Duodenal mucosa (tissue), 2 donors: ENCODE results near the gene VAV2.

Experiments used
- H3K27ac ChIP-seq: one replicate; pipeline ENCODE4 v1.7.0; 2013; ENCODE audit warnings: low read depth, low read length
- H3K27me3 ChIP-seq, 2 donors: one replicate each; pipeline ENCODE4 v1.7.0; 2013; ENCODE audit warnings: low read length in 2 of 2, control low read depth in 1 of 2; ENCODE audit not compliant: insufficient read depth in 2 of 2, control insufficient read depth in 1 of 2
- H3K36me3 ChIP-seq, 2 donors: one replicate each; pipeline ENCODE4 v1.7.0; 2013; ENCODE audit warnings: low read length in 2 of 2, control low read depth in 1 of 2; ENCODE audit not compliant: insufficient read depth in 2 of 2, control insufficient read depth in 1 of 2
- H3K4me1 ChIP-seq, 2 donors: one replicate each; pipeline ENCODE4 v1.7.0; 2013; ENCODE audit warnings: low read length in 2 of 2, control low read depth in 1 of 2; ENCODE audit not compliant: insufficient read depth in 2 of 2, control insufficient read depth in 1 of 2
- H3K4me3 ChIP-seq, 2 donors: one replicate each; pipeline ENCODE4 v1.7.0; 2013; ENCODE audit warnings: low read length in 2 of 2, low read depth in 1 of 2
- H3K9ac ChIP-seq, 2 donors: one replicate each; pipeline ENCODE4 v1.7.0; 2013; ENCODE audit warnings: low read length in 2 of 2, low read depth in 1 of 2
- H3K9me3 ChIP-seq, 2 donors: one replicate each; pipeline ENCODE4 v1.7.0; 2013; ENCODE audit warnings: low read length in 2 of 2, control low read depth in 1 of 2; ENCODE audit not compliant: control insufficient read depth in 1 of 2

The VAV2 gene

DNA sequence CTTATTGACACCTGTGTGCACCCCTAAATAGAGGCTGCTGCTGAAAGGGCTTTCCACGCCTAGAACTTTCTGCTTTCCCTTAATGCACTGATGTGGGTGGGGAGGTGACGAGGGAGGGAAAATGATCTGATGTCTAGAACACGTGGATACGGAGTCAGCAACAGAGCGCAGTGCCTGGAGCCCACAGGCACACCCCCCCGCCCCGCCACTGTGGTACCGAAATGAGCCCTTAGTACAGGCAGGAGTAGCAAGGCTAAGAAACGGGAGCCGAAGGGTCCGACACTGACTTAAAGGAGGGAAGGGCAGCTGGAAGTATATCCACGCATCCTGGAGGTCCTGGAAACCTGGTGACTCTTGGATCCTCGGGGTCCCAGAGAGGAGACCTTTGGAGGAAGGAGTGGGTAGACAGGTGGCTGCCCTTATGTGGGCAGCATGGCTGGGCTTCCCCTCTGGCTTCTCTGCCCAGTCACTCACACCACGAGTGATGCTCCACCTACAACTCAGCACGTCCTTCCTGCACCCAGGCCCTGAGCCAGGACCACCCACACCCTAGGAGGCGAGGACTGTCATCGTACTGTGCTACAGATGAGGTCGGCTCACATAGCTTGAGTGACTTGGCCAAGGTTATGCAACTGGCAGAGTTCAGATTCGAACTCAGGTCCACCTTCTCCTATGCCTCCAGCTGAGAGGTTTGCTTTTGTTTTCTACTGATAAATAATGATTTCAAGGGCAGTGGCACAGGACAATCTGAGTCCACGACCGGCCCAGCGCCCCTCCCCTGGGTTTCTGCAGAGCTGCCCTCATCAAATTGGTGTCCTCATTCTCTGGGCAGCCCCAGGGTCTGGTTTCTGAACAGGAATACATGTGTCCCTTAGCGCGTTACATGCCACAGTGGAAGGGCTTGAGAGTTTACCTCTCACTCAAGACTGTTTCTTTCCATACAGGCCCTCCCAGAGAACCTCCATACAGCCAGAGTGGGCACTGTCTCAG, 4.7 kb upstream of the VAV2 start:
- no peaks in the 10 kb centered on the region for H3K27me3 ChIP-seq
- H3K9ac ChIP-seq = no peak overlapping the region
- H3K36me3 ChIP-seq = no peaks in the 10 kb centered on the region
- peaks cover 11 to 17% of the 10 kb centered on the region in 2 donors for H3K4me1 ChIP-seq
- H3K4me3 ChIP-seq = no peak overlapping the region
- H3K27ac ChIP-seq = no peak overlapping the region
- H3K9me3 ChIP-seq = no peaks in the 10 kb centered on the region

DNA sequence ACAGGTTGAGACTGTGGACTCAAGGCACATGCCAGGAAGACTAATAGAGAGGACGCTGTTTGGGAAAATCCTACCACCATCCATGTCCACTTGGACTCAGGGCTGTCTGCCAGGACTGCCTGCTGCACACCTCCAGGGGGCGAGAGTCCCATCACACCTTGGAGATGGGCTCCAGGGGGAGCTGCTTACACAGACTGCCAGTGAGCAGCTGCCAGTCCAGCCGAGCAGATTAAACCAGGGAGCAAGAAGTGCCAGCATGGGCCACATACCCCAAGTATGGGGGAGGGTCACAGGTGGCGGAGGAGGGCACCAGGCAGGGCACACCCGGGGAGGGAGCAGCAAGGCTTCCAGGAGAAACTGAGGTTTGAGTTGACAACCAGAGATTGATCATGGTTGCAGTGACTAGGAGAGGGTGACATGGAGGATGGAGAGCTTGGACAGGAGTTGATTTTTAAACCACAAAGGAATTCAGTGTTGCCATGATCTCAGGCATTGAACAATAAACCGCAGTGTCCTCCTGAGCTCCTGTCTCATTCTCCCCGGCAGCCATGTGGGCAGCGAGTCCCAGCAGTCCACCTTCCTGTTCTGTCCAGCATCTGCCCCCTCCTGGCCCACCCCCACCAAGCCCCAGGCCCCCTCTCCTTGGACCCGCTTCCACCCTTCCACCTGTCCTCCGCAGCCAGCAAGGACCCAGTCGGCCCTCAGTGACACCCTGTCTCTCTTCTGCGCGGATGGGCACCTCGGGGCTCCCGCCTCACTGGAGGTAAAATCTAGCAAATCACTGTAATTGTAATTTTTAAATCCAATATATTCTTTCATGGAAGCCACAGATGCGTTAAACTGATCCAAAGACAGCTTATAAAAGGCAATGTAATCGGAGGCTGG, 3.1 kb upstream of the VAV2 start:
- no peak overlapping the region for H3K27ac ChIP-seq
- H3K4me1 ChIP-seq = peaks cover 16 to 27% of the 10 kb centered on the region in 2 donors
- no peaks in the 10 kb centered on the region for H3K27me3 ChIP-seq
- no peaks in the 10 kb centered on the region for H3K36me3 ChIP-seq
- no peak overlapping the region for H3K4me3 ChIP-seq
- no peak overlapping the region for H3K9ac ChIP-seq
- no peaks in the 10 kb centered on the region for H3K9me3 ChIP-seq

DNA sequence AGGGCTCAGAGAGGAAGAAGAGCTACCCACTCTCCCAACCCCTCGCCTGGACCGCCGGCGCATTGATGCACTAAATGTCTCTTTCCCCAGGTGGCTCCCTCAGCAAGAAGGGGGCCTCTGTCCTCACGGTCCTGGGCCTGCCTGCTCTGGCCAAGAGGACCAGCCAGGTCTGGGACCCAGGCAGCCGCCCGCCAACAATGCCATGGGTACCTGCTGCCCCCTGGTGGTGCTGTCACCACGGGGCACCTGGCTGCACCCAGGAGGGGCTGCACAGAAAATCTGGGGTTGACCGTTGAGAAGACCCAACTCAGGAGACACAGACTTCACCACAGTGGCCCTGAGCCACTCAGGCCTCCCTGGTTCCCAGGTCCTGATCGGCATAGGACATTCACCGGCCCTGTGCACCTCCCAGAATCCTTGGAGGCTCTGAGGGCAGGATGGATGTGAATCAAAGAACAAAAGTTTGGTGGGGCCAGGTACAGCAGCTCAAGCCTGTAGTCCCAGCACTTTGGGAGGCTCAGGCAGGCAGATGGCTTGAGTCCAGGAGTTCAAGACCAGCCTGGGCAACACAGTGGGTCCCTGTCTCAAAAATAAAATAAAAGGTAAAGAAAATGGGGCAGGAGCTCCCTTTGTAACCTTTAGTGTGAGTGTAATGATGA, 2.4 kb upstream of the VAV2 start:
- peaks cover 22 to 34% of the 10 kb centered on the region in 2 donors for H3K4me1 ChIP-seq
- no peak overlapping the region for H3K4me3 ChIP-seq
- H3K27me3 ChIP-seq = no peaks in the 10 kb centered on the region
- no peaks in the 10 kb centered on the region for H3K36me3 ChIP-seq
- H3K9me3 ChIP-seq = no peaks in the 10 kb centered on the region
- no peak overlapping the region for H3K27ac ChIP-seq
- H3K9ac ChIP-seq = no peak overlapping the region

DNA sequence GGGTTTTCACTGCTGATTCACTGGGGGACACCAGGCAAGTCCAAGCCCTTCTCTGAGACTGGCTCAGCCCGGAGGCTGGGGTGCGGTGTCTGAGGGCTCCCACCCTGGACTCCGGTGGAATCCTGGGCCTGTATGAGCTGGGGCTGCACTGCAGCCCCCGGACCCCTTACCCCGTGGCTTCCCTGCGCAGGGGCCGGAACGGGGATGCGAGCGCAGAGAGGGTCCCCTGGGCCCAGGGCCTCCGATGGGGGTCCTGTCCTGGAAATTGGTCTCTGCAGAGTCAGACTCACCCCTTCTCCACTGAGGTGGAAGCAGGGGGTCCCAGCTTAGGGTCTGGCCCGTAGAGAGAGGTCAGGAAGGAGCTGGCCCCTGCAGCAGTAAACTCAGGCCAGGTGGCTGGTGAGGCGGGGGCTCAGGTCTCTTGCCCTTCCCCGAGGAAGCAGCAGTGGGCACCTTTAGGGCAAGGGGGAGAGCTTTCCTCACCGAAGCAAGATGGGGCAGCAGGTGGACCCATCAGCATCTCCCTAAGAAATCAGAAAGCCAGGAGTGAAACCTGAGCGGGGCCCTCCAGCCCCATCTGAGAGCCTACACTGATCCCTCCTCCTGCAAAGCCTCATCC, 1.6 kb upstream of the VAV2 start:
- Histone ChIP-seq H3K4me3 (peak overlapping the region; percentile 80 to 81), H3K27ac (no peak overlapping the region), H3K27me3 (no peaks in the 10 kb centered on the region), H3K4me1 (peaks cover 22 to 34% of the 10 kb centered on the region in 2 donors), H3K9me3 (no peaks in the 10 kb centered on the region), H3K9ac (peak overlapping the region in 1 of 2 donors; percentile 88), H3K36me3 (no peaks in the 10 kb centered on the region)

DNA sequence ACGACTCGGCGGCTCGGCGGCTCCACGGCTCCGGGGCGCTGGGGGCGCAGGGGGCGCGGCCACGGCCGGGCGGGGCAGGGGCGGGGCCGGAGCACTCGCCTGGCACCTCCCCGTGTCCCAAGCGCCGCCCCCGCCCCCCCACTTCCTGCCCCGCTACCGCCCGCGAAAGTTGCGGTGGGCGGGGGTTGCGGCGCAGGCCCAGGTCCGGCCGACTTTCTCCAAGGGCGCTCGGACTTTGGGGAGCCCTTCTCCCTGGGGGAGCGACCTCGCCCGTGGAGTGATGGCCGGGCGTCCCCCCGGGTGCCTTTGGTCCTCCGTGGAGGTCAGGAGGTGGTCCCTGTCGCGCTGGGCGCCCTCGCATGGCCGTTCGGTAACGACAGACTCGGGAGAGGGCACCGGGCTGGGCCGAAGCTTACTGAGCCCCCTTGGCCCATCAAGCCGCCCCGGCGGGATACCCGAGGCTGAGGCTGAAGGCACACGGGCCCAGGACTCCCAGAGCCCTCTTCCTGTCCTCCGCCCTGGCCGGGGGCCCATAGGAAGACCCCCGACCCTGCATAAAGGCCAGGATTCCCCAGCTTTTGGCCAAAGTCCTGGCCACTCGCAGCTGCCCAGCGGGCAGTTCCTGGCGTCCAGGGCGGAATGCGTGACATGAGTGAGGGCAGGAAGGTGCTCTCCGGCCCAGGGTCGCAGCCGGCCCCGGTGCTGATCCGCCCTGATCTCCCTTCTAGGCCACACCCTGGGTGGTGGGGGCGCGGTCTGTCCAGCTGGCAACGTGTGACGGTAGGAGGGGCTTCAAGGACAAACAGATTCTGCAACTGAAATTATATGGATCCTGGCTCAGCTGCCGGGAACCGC, 883 bp upstream of the VAV2 start:
- peak overlapping the region; percentile 88 to 91 for H3K9ac ChIP-seq
- H3K27ac ChIP-seq = peak overlapping the region; percentile 87
- H3K27me3 ChIP-seq = no peaks in the 10 kb centered on the region
- peaks cover 22 to 34% of the 10 kb centered on the region in 2 donors for H3K4me1 ChIP-seq
- peak overlapping the region; percentile 80 to 81 for H3K4me3 ChIP-seq
- no peaks in the 10 kb centered on the region for H3K36me3 ChIP-seq
- no peaks in the 10 kb centered on the region for H3K9me3 ChIP-seq

DNA sequence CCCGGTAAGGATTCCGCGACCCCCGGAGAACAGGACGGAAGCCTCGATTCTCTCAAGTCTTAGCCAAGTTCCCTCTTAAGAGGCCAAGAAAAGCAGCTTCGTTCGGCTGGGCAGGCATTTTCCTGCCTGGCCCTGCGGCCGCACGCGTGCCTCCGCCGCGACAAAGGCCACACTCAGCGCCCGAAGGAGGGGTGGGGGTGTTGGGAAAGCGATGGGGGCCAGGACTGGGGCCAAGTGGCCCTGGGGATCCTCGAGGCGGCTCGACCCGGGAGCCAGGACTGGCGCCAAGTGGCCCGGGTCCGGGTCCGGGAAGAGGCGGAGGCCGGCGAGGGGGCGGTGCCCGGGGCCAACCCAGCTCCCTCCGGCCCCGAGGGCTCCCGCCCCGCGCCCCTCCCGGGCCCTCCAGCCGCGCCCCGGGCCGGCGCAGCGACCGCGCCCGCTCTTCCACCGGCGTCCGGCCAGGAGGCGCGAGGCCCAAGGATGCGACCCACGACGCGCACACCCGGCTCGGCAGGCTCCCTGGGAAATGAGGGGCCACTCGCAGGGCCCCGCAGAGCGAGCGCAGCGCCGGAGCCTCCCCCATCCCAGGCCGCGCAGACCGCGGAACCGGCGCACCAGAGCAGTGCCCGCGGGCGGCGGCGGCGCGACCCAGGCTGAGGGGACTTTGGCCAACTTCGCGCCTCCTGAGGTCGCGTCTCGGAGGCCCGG, 756 bp downstream of the VAV2 start:
- H3K36me3 ChIP-seq = no peaks in the 10 kb centered on the region
- peak overlapping the region; percentile 81 for H3K27ac ChIP-seq
- H3K9ac ChIP-seq = peak overlapping the region; percentile 58 to 83
- H3K9me3 ChIP-seq = no peaks in the 10 kb centered on the region
- no peaks in the 10 kb centered on the region for H3K27me3 ChIP-seq
- H3K4me3 ChIP-seq = peak overlapping the region; percentile 80 to 81
- H3K4me1 ChIP-seq = peaks cover 29 to 34% of the 10 kb centered on the region in 2 donors

DNA sequence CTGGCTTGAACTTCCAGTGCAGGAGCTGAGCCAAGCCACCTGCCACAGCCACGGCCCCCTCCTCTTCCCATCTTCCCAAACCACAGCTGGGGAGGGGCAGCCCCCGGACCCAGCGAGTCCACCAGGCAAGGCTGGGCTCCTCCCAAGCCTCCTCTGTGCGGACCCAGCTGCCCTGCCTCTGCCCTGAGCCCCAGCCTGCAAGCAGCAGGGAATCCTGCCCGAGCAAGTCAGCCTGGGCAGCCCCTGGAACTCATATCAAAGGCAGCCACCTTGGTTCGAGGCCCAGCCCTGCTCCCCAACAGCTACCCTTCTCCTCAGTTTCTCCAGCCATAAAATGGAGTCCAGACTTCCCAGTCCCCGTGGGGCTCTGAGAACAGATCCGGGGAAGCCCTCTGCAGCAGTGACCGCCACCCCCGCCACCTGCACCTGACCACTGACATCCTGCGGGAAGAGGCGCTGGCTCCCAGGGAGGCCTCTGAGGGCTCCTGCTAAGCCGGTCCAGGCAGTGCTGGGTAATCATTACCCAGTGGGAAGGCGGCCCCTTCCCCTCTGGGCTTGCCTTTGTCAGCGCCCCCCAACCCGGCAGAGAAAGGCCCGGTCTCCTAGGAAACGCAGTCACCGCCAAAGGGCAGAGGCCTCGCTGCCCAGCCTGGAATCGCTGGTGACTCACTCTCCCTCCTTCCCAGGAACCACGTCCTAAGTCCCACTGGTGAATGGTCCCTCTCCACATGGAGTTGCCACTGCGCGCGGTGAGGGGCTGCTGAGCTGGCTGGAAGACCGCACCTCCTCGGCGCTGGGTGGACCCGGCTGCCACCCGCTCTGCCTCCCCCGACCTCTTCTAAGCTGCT, 1.5 kb downstream of the VAV2 start:
- H3K9ac ChIP-seq = peak overlapping the region; percentile 58 to 83
- peak overlapping the region; percentile 81 for H3K27ac ChIP-seq
- H3K36me3 ChIP-seq = no peaks in the 10 kb centered on the region
- H3K4me3 ChIP-seq = peak overlapping the region; percentile 80 to 81
- no peaks in the 10 kb centered on the region for H3K9me3 ChIP-seq
- no peaks in the 10 kb centered on the region for H3K27me3 ChIP-seq
- H3K4me1 ChIP-seq = peaks cover 29 to 34% of the 10 kb centered on the region in 2 donors

DNA sequence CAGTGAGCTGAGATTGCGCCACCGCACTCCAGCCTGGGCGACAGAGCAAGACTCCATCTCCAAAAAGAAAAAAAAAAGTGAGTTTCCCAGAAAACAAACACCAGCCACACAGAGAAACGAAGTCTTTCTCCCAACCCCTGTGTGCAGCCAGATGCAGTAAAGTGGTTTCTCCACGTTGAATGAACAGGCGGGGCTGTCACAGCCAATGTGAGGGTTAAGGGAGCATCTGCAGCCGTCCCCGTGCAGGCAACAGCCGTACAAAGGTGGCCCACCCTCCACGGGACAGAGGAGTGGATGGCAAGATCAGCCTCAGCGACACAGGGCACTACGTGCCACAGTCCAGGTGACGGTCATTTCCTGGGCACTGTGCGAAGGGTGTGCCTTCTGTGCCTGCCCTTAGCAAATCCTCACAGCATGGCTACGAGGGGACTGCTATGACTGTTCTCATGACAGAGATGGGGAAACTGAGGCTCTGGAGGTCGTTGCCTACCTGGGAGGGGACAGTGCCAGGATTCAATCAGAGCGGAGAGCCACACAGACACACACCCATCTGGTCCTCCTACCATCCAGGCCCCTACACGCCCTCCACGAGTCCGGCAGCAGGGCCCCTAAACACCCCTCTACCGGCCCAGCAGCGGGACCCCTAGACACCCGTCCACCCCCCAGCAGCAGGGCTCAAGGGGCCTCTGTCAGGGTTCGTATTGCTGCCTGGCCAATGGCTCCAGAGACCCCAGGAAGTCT, 2.3 kb downstream of the VAV2 start:
- H3K4me3 ChIP-seq = peak overlapping the region; percentile 80 to 81
- no peaks in the 10 kb centered on the region for H3K9me3 ChIP-seq
- peaks cover 29 to 34% of the 10 kb centered on the region in 2 donors for H3K4me1 ChIP-seq
- H3K36me3 ChIP-seq = no peaks in the 10 kb centered on the region
- peak overlapping the region in 1 of 2 donors; percentile 83 for H3K9ac ChIP-seq
- no peaks in the 10 kb centered on the region for H3K27me3 ChIP-seq
- H3K27ac ChIP-seq = peak overlapping the region; percentile 13
